ENCODE results near the gene CALM1.

Gene CALM1

GRCh38 chr14:90444077-90444696, 47.4 kb downstream of the CALM1 start:
- TF ChIP-seq, protein P1, sequence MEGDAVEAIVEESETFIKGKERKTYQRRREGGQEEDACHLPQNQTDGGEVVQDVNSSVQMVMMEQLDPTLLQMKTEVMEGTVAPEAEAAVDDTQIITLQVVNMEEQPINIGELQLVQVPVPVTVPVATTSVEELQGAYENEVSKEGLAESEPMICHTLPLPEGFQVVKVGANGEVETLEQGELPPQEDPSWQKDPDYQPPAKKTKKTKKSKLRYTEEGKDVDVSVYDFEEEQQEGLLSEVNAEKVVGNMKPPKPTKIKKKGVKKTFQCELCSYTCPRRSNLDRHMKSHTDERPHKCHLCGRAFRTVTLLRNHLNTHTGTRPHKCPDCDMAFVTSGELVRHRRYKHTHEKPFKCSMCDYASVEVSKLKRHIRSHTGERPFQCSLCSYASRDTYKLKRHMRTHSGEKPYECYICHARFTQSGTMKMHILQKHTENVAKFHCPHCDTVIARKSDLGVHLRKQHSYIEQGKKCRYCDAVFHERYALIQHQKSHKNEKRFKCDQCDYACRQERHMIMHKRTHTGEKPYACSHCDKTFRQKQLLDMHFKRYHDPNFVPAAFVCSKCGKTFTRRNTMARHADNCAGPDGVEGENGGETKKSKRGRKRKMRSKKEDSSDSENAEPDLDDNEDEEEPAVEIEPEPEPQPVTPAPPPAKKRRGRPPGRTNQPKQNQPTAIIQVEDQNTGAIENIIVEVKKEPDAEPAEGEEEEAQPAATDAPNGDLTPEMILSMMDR (IDR thresholded peaks at IDR 0.05; ENCODE audit: control insufficient read depth, extremely low read depth, insufficient read depth): no peak
- DNase-seq (ENCODE audit: low read depth): no peak
- H3K4me3 ChIP-seq (ENCODE audit: low read depth, low read length): no peak overlapping the region

DNA sequence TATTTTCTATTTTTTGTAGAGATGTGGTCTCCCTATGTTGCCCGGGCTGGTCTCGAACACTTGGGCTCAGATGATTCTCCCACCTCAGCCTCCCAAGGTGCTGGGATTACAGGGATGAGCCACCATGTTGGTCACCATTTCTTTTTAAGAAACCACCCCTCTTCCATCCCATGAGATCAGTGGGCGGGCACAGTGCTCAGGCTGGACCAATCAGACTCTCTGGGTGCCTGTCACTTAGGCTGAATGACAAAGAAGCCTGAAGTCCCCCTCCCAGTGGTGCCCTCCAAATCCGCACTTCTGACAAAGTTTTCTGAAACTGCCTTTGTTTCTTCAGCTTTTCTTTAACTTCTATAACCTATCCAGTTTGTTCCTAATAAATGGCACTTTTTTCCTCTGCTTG, 48.2 kb downstream of the CALM1 start:
- no peak for DNase-seq (ENCODE audit: low read depth)
- no peak overlapping the region for H3K4me3 ChIP-seq (ENCODE audit: low read depth, low read length)
- TF ChIP-seq, protein P1 (IDR thresholded peaks at IDR 0.05; ENCODE audit: control insufficient read depth, extremely low read depth, insufficient read depth): no peak

DNA sequence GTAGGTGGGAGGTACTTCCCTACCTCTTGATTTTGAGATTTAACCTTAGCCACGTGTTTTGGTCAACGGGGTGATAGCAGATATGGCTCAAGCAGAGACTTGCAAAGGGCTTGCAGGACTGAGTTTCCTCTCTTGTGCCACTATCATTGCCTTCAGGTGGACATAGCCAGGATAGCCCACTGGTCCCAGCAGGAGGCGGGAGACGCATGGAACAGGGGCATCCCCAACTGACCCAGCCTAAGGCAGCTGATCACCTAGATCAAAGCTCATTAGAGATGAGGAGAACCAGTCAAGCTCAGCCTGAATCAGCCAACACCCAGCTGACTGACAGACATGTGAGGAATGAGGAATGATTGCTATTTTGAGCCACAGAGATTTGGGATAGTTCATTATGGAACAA, 49.6 kb downstream of the CALM1 start:
- TF ChIP-seq, protein P1 (IDR thresholded peaks at IDR 0.05; ENCODE audit: control insufficient read depth, extremely low read depth, insufficient read depth): no peak
- no peak for DNase-seq (ENCODE audit: low read depth)
- no peak overlapping the region for H3K4me3 ChIP-seq (ENCODE audit: low read depth, low read length)

DNA sequence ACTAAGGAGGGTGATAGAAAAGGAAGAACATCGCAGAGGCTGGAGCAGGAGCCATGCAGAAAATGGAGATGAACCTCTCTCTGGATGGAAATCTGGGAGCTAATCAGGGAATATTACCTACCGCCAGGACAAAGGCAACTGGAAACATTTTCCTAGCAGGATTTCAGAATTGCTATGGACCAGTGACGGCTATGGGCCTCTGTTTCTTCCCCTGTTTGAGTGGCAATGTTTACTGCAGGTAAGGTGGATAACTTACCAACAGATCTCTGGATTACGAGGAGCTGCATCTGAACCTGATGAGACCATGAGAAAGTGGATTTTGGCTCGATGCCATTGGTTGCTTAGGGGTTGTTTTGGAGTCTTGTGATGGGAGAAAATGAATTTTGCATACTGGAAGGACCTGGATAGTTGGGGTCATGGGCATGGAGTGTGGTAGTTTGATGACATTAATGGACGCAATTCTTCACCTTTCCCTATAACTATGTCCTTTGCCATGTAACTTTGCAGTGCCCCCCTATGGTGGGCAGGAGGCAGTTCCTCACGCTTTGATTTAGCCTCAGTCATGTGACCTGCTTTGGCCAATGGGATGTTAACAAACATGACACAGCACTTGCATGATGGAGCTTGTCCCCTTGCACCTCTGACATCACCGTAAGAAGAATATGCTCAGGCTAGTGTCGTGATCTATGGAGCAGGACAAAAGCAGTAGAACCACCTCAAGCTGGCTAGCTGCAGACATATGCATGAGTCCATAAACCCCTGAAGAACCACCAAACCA, 51.1 kb downstream of the CALM1 start:
- TF ChIP-seq, protein P1 (IDR thresholded peaks at IDR 0.05; ENCODE audit: control insufficient read depth, extremely low read depth, insufficient read depth): no peak
- no peak overlapping the region for H3K4me3 ChIP-seq (ENCODE audit: low read depth, low read length)
- DNase-seq (ENCODE audit: low read depth): no peak

DNA sequence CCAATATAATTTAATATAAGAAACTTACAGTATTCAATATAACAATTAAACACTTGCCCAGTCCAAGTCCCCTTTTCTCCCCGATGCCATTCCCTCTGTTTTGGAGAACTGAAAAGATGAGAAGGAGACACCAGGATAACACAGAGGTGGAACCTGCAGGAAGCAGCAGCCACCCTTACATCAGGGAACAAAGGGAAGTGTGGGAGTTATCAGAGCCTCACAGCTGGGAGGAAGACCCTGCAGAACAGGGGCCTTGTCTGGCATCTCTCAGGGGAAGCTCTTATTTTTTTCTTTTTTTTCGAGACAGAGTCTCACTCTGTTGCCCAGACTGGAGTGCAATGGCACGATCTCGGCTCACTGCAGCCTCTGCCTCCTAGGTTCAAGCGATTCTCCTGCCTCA, 52.6 kb downstream of the CALM1 start:
- no peak for DNase-seq (ENCODE audit: low read depth)
- TF ChIP-seq, protein P1 (IDR thresholded peaks at IDR 0.05; ENCODE audit: control insufficient read depth, extremely low read depth, insufficient read depth): no peak
- no peak overlapping the region for H3K4me3 ChIP-seq (ENCODE audit: low read depth, low read length)

GRCh38 chr14:90450151-90450550, 53.3 kb downstream of the CALM1 start:
- DNase-seq (ENCODE audit: low read depth): no peak
- TF ChIP-seq, protein P1 (IDR thresholded peaks at IDR 0.05; ENCODE audit: control insufficient read depth, extremely low read depth, insufficient read depth): no peak
- no peak overlapping the region for H3K4me3 ChIP-seq (ENCODE audit: low read depth, low read length)
